Activated B cell treated with CpG ODN at 0.5 μM for 24 hours (primary cell): ENCODE measurements around the gene MOGAT3. TPM values are rescaled to one million over a fixed set of nuclear protein-coding genes. Genes with fewer than 3 reads are reported as not detected.
A peak's percentile ranks its signal among the peaks of the same experiment; 100 is the strongest.

Experiments
- ATAC-seq: fragments of 200-7000 bp; cut with Tn5 transposase; one replicate; pipeline ENCODE4 v1.10.0; 2021; ENCODE audit warnings: low read depth, mild to moderate bottlenecking, moderate library complexity
- CTCF ChIA-PET: fragments of 350-600 bp; sonication (Branson Sonifier 250); formaldehyde crosslinking; loops from one replicate; lab custom pipeline; 2021; ENCODE audit warnings: antibody characterized with exemption; lab: Charles Lee
- POLR2A ChIA-PET: fragments of 350-600 bp; sonication (Branson Sonifier 250); formaldehyde crosslinking; loops from one replicate; lab custom pipeline; 2021; ENCODE audit warnings: antibody characterized with exemption; lab: Charles Lee
- DNase-seq: peaks from one replicate; pipeline ENCODE4 v3.0.0; 2022
- H3K27ac Mint-ChIP-seq: one replicate; pipeline ENCODE4 v1.8.0; 2020; ENCODE audit warnings: mixed read lengths
- H3K27me3 Mint-ChIP-seq: one replicate; pipeline ENCODE4 v1.8.0; 2021; ENCODE audit warnings: mixed read lengths
- H3K36me3 Mint-ChIP-seq: one replicate; pipeline ENCODE4 v1.8.0; 2021; ENCODE audit warnings: low read depth, mixed read lengths
- H3K4me1 Mint-ChIP-seq: one replicate; pipeline ENCODE4 v1.8.0; 2021; ENCODE audit warnings: mixed read lengths
- H3K4me3 Mint-ChIP-seq: one replicate; pipeline ENCODE4 v1.8.0; 2020; ENCODE audit warnings: mild to moderate bottlenecking, mixed read lengths
- H3K9me3 Mint-ChIP-seq: one replicate; pipeline ENCODE4 v1.8.0; 2020; ENCODE audit warnings: mixed read lengths
- intact Hi-C: fragments of 100-400 bp; cut with micrococcal nuclease; formaldehyde crosslinking; loops from one replicate; pipeline ENCODE4 v1.15.1; 2024
- total RNA-seq: library from RNA; stranded (reverse); gene quantifications from 2 replicates; pipeline ENCODE4 v1.2.3, GENCODE V29; 2022
- TF ChIP-seq, protein P1 (sequence below): fragments of 200-600 bp; IDR thresholded peaks from one replicate; pipeline ENCODE4 v1.8.0; 2022; ENCODE audit warnings: antibody characterized with exemption, mild to moderate bottlenecking

The MOGAT3 gene
- total RNA-seq, 1 donor from 2014 or later = not detected

DNA sequence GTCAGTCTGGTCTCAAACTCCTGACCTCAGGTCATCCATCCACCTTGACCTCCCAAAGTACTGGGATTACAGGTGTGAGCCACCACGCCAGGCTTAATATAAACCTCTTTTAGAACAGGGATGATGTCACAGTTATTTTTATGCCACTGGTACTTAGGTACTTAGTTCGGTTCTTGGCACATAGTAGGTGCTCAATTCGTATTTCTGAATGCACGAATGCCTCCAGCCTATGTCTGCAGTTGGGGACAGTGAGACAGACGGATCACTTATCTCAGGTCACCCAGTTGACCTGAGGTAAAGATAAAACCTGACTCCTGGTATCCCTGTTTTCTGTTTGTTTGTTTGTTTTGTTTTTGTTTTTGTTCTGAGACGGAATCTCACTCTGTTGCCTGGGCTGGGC lies 14.6 kb downstream of the MOGAT3 start:
- Mint-ChIP-seq H3K27me3 (peaks cover 16% of the 10 kb centered on the region), H3K4me3 (no peak overlapping the region), H3K9me3 (no peaks in the 10 kb centered on the region), H3K27ac (no peak overlapping the region), H3K4me1 (peaks cover 4% of the 10 kb centered on the region), H3K36me3 (no peaks in the 10 kb centered on the region)
- intact Hi-C loops = no loop called here
- POLR2A ChIA-PET = interaction anchor here (0.6 kb wide), 1 partner anchor 209 kb away, joined by 3 read pairs; no protein-coding TSS in a partner anchor
- DNase-seq = no peak
- TF ChIP-seq, protein P1, sequence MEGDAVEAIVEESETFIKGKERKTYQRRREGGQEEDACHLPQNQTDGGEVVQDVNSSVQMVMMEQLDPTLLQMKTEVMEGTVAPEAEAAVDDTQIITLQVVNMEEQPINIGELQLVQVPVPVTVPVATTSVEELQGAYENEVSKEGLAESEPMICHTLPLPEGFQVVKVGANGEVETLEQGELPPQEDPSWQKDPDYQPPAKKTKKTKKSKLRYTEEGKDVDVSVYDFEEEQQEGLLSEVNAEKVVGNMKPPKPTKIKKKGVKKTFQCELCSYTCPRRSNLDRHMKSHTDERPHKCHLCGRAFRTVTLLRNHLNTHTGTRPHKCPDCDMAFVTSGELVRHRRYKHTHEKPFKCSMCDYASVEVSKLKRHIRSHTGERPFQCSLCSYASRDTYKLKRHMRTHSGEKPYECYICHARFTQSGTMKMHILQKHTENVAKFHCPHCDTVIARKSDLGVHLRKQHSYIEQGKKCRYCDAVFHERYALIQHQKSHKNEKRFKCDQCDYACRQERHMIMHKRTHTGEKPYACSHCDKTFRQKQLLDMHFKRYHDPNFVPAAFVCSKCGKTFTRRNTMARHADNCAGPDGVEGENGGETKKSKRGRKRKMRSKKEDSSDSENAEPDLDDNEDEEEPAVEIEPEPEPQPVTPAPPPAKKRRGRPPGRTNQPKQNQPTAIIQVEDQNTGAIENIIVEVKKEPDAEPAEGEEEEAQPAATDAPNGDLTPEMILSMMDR = no peak
- CTCF ChIA-PET = no interaction called here
- ATAC-seq = no peak

DNA sequence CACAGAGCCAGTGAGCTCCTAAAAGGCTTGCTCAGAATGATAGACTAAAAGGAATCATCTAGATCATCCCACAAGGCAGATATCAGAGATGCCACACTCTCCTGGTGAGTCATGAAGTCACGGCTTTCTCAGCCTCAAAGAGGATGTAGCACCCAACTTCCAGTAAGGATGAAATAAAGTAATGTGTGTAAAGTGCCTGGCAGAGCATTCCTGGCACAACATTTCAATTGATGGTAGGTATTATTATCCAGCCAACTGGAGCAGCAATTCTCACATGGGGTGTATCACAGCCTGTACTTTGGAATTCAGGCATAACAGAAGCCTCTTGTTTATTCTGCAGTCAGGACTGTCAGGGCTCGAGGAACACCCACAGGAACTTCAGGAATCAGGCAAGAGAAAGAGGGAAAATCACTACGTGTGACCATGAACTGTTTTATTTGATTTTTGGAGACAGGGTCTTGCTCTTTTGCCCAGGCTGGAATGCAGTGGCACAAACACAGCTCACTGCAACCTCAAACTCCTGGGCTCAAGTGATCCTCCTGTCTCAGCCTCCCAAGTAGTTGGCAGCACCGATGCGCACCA lies 15.5 kb downstream of the MOGAT3 start:
- no peak for DNase-seq
- Mint-ChIP-seq H3K27ac (no peak overlapping the region), H3K27me3 (peaks cover 21% of the 10 kb centered on the region), H3K4me3 (no peak overlapping the region), H3K36me3 (no peaks in the 10 kb centered on the region), H3K4me1 (peaks cover 6% of the 10 kb centered on the region), H3K9me3 (no peaks in the 10 kb centered on the region)
- ChIA-PET CTCF (no interaction called here), POLR2A (no interaction called here)
- no peak for ATAC-seq
- intact Hi-C loops = no loop called here
- TF ChIP-seq, protein P1 = no peak

DNA sequence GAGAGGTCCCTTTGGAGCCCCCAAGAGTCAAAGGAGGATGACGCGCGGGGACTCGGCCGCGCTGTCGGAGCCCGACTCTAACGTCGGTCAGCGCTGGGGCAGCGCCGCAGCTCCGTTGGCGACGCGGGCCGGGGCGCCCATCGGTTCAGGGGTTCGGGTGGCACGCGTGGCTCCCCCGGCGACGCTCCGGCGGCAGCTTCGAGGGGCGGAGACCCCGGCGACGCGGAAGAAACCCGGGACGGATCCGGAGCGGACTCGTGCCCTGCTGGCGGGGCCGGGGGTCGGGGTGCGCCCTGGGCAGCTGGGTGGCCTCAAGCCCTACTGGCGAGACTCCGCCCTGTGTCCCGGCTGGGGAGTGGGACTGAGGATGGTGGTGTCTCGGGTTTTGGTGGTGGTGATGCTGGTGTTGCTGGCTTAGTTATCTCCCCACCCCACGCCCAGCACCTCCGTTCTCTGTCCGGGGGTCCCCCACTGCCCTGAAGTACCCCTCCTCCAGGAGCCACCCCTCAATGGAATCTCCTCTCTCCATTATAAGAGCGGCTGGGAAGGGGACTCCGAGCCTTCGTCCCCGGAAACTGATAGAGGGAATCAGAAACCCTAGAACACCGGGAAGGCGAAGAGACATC lies 20.6 kb downstream of the MOGAT3 start, which contains the start of gene NAT16:
NAT16 (minus strand) TSS at position 164 of the 626 bp plus-strand sequence. CDS start 5,486 bp downstream, outside the sequence.
- Mint-ChIP-seq H3K4me1 (peaks cover 13% of the 10 kb centered on the region), H3K9me3 (no peaks in the 10 kb centered on the region), H3K36me3 (no peaks in the 10 kb centered on the region), H3K27me3 (peaks cover 55% of the 10 kb centered on the region), H3K27ac (no peak within 1 kb of the TSS), H3K4me3 (peak within 1 kb of the TSS; percentile 42)
- DNase-seq (no peak), ATAC-seq (no peak)
- CTCF ChIA-PET = no interaction called here
- TF ChIP-seq, protein P1 = no peak
- POLR2A ChIA-PET = interaction anchor here (0.5 to 1.2 kb wide), 2 partner anchors 37 to 95 kb away, joined by 3 to 4 read pairs; partner anchors contain the start of genes PLOD3 and TRIM56
- intact Hi-C loops = no loop called here

DNA sequence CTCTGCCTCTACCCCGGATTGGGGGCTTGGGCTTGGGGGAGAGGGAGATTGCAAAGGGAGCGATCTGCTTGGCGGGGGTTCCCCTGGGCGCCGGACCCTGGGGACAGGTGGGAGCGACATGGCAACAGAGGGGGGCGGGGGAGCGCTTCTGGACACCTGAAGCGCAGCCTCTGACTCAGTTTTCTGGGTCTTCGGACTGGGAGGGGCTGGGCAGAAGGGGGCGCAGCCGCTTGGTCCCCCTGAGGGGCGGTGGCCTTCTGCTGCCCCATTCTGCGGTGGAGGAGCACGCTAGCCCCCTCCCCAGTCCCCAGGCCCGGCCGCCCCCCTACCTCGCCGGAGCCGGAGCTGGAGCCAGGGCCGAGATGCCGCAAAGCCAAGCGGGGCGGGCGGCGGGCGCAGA lies 21.1 kb downstream of the MOGAT3 start:
- Mint-ChIP-seq H3K4me1 (peaks cover 13% of the 10 kb centered on the region), H3K27me3 (peaks cover 56% of the 10 kb centered on the region), H3K36me3 (no peaks in the 10 kb centered on the region), H3K27ac (no peak overlapping the region), H3K9me3 (no peaks in the 10 kb centered on the region), H3K4me3 (peak overlapping the region; percentile 42)
- peak; percentile 26 for ATAC-seq
- POLR2A ChIA-PET = interaction anchor here (0.5 to 1.2 kb wide), 2 partner anchors 38 to 95 kb away, joined by 3 to 4 read pairs; partner anchors contain the start of genes PLOD3 and TRIM56
- CTCF ChIA-PET = no interaction called here
- TF ChIP-seq, protein P1 = no peak
- DNase-seq = no peak
- intact Hi-C loops = no loop called here

DNA sequence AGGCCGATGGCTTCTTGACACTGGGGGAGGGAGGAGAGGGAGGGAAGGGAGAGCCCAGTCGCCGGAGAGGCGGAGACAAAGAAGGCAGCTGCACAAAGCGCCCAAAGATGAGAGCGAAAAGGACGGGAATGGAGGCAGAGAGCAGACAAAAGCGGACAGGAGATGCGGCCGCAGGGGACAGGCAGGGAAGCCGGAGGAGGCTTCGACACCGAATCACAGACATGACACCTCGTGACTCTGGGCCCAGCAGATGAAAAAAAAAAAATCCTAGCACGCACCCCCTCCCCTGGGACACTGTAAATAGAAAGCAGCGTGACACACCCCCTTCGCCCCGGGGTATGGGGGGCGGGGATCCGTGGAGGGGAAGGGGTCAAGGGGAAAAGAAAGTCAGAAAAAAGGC lies 21.7 kb downstream of the MOGAT3 start:
- Mint-ChIP-seq H3K36me3 (no peaks in the 10 kb centered on the region), H3K4me1 (peaks cover 18% of the 10 kb centered on the region), H3K4me3 (peak overlapping the region; percentile 42), H3K27me3 (peaks cover 58% of the 10 kb centered on the region), H3K27ac (no peak overlapping the region), H3K9me3 (no peaks in the 10 kb centered on the region)
- DNase-seq (no peak), ATAC-seq (peak; percentile 32)
- TF ChIP-seq, protein P1 = no peak
- ChIA-PET POLR2A (interaction anchor here (0.7 kb wide), 1 partner anchor 629 kb away, joined by 5 read pairs; no protein-coding TSS in a partner anchor), CTCF (no interaction called here)
- intact Hi-C loops = no loop called here
